Mucosa of descending colon (tissue), 3 donors: ENCODE data around the gene FRMD1. TPM values are rescaled to one million over a fixed set of nuclear protein-coding genes. Genes with fewer than 3 reads are reported as not detected.
A peak's percentile ranks its signal among the peaks of the same experiment; 100 is the strongest.

Experiments used
- ATAC-seq: fragments of 200-7000 bp; cut with Tn5 transposase; one replicate; pipeline ENCODE4 v1.9.1; 2020; ENCODE audit warnings: mild to moderate bottlenecking, moderate library complexity
- DNase-seq, 3 donors: peaks; one replicate each; pipeline ENCODE4 v3.0.0-alpha.2; 2020
- H3K36me3 ChIP-seq: fragments of 200-600 bp; one replicate; pipeline ENCODE4 v1.8.0; 2021; ENCODE audit warnings: low read depth, mild to moderate bottlenecking
- H3K4me1 ChIP-seq: fragments of 200-600 bp; one replicate; pipeline ENCODE4 v1.8.0; 2021; ENCODE audit warnings: low read depth, mild to moderate bottlenecking
- H3K4me3 ChIP-seq: fragments of 200-600 bp; one replicate; pipeline ENCODE4 v1.8.0; 2021; ENCODE audit warnings: mild to moderate bottlenecking
- H3K9me3 ChIP-seq: fragments of 200-600 bp; one replicate; pipeline ENCODE4 v1.8.0; 2021; ENCODE audit warnings: mild to moderate bottlenecking
- intact Hi-C, 2 donors: fragments of 100-400 bp; cut with DNase I in 1 of 2; cut with micrococcal nuclease in 1 of 2; formaldehyde crosslinking; loops; one replicate each; pipeline versions ENCODE4 v1.11.0 to v1.11.1; 2022; cut with DNase I, micrococcal nuclease
- total RNA-seq, 3 donors: library from RNA; stranded (reverse); fragmentation: NEBNext Ultra II Directional in 2 of 3; extraction: Animal tissue kit (Norgen Biotek cat#: 25700) in 2 of 3; gene quantifications; one replicate each; pipeline versions ENCODE4 v1.2.1 to v1.2.4, GENCODE V29; 2021 to 2023
- TF ChIP-seq, protein P1 (sequence below): fragments of 200-600 bp; IDR thresholded peaks from one replicate; pipeline ENCODE4 v1.8.0; 2022; ENCODE audit warnings: antibody characterized with exemption, mild to moderate bottlenecking
- donor health status: DM: no; HTN: no; CAD: no; lungs with moderate emphysema.
- donor health status: DM: no; HTN: no; CAD: no.
- donor health status: DM: no; HTN: yes; CAD: no.

Gene FRMD1
- total RNA-seq, 3 donors from 2014 or later: 14.3 to 57.5 (median 17.1) TPM

DNA sequence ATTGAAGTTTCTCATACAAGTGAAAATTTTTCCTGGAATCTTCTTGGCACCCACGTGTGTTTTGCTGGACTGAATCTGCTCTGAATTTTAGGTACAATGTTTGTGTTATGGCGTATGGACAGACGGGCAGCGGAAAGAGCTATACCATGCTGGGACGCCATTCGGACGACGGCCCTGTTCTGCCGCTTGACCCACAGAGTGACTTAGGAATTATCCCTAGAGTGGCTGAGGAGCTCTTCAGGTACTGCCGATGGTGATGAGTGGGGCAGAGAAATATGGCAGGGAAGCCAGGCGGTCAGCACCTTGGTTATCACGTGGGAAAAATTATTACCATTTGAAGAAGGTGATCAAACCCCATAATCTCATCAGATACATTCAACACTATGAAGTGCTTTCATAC, 45.2 kb downstream of the FRMD1 start:
- DNase-seq (peak in 1 of 3 donors; percentile 2), ATAC-seq (no peak)
- Histone ChIP-seq H3K4me3 (no peak overlapping the region), H3K9me3 (peaks cover 4% of the 10 kb centered on the region), H3K4me1 (peaks cover 7% of the 10 kb centered on the region), H3K36me3 (no peaks in the 10 kb centered on the region)
- TF ChIP-seq, protein P1, sequence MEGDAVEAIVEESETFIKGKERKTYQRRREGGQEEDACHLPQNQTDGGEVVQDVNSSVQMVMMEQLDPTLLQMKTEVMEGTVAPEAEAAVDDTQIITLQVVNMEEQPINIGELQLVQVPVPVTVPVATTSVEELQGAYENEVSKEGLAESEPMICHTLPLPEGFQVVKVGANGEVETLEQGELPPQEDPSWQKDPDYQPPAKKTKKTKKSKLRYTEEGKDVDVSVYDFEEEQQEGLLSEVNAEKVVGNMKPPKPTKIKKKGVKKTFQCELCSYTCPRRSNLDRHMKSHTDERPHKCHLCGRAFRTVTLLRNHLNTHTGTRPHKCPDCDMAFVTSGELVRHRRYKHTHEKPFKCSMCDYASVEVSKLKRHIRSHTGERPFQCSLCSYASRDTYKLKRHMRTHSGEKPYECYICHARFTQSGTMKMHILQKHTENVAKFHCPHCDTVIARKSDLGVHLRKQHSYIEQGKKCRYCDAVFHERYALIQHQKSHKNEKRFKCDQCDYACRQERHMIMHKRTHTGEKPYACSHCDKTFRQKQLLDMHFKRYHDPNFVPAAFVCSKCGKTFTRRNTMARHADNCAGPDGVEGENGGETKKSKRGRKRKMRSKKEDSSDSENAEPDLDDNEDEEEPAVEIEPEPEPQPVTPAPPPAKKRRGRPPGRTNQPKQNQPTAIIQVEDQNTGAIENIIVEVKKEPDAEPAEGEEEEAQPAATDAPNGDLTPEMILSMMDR: no peak
- intact Hi-C loops: no loop called here

DNA sequence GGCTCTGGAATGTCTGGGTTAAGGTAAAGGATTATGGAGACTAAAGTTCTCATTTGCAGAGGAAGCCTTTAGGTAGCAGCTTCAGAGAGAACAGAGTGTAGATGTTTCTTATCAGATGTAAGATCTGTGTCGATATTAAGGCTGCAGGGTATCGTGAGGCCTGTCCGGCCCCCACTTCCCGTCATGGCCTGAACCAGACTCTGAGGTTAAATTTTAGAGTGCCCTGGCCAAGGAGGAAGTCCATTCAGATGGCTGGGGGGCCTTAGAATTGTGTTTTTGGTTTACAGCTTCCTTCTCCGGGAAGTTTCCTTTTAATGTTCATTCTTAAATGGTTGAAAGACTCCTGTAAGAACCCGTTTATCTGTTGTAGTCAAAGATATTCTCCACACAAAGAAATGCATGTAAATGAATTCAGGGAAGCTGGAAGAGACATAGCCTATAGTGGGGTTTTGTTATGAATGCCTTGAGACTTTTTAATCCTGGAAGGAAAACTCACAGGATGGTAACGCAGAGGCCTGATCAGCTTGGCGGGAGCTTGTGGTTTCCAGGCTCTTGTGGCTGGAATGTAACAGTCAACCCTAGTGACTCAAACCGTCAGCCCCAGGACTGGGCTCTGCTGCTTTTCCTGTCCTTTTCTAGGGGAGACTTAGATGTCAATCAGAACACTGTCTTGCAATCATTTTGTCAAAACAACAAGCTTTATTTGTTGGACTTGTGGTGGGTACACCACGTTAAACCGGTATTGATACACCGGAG, 46.8 kb downstream of the FRMD1 start:
- intact Hi-C loops: no loop called here
- Histone ChIP-seq H3K4me3 (no peak overlapping the region), H3K9me3 (no peaks in the 10 kb centered on the region), H3K4me1 (peaks cover 7% of the 10 kb centered on the region), H3K36me3 (no peaks in the 10 kb centered on the region)
- TF ChIP-seq, protein P1: no peak
- DNase-seq: peak in 1 of 3 donors; percentile 14
- ATAC-seq: no peak

DNA sequence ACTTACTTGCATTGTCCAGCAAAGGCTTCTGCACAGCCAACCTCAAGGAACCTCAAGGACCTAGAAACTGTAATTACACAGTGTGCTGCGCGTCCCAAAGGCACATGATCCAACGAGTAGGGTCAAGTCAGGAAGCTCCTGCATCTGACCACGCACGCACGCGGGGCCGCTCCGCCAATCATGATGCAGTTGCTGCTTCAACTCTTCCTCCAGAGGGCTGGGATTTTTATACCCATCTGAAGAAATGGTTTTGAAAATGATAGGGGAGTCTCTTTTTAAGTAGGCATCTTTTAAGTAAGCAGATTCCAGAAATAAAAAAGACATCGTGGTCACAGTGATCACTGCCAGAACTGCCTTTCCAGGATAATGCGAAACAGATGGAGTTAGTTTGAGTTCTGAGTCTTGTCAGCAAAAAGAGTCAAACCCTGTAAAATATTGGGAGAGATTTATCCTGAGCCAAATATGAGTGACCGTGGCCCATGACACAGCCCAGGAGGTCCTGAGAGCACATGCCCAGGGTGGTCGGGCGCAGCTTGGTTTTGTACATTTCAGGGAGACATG, 47.5 kb downstream of the FRMD1 start:
- DNase-seq (peak in 1 of 3 donors; percentile 5), ATAC-seq (no peak)
- Histone ChIP-seq H3K4me3 (no peak overlapping the region), H3K9me3 (no peaks in the 10 kb centered on the region), H3K36me3 (no peaks in the 10 kb centered on the region), H3K4me1 (peaks cover 2% of the 10 kb centered on the region)
- TF ChIP-seq, protein P1: no peak
- intact Hi-C loops: no loop called here

DNA sequence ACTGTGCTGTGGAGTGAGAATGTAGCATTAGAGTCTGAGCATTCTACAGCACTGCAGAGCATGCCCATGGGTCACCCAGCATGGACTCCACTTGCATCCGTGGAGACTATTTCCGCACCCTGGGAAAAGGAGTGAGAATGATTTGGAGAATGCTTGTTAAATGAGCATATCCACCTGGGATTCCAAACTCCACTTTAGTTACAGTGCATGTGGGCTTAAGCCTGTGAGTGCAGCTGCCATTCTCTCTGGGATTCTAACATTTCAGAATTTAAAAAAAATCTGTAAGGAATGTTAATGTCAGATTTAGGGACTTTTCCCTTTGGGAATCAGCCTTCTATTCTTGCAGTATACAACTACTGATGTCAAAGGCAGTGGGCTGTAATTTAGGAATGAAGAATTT, 48.1 kb downstream of the FRMD1 start:
- Histone ChIP-seq H3K4me3 (no peak overlapping the region), H3K36me3 (no peaks in the 10 kb centered on the region), H3K9me3 (no peaks in the 10 kb centered on the region), H3K4me1 (no peaks in the 10 kb centered on the region)
- ATAC-seq (no peak), DNase-seq (peak in 1 of 3 donors; percentile 0)
- TF ChIP-seq, protein P1: no peak
- intact Hi-C loops: no loop called here

DNA sequence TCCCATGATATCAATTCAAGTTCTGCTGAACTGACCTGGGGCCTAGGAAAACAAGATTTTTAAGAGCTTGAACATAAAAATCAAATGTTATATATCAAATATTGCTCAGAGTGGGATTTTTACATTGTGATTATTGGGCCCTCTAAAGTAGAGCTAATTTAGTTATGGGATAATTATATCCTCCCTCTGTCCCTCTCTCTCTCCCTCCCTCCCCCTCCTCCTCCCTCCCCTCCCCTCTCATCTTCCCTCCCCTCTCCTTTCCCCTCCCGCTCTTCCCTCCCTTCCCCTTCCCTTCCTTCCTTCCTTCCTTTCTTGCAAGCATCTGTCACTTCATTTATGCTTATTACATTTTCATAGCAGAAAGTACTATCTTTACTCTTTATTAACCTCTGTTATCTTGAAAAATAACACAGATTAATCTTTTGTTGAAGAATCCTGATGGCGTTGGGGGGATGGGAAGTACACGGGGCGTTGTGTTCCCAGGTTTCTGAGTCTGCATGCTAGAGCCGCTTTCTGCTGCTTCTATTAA, 48.7 kb downstream of the FRMD1 start:
- Histone ChIP-seq H3K4me3 (no peak overlapping the region), H3K9me3 (no peaks in the 10 kb centered on the region), H3K36me3 (no peaks in the 10 kb centered on the region), H3K4me1 (no peaks in the 10 kb centered on the region)
- intact Hi-C loops: no loop called here
- ATAC-seq (no peak), DNase-seq (peak in 1 of 3 donors; percentile 0)
- TF ChIP-seq, protein P1: no peak
